IMR-90 (cell line): ENCODE results near the gene ROCK2. TPM values are rescaled to one million over a fixed set of nuclear protein-coding genes. Genes with fewer than 3 reads are reported as not detected.

ENCODE experiments used
- ATAC-seq: fragments of 200-7000 bp; cut with Tn5 transposase; 2 replicates; pipeline ENCODE4 v1.9.1; 2020; ENCODE audit warnings: low read depth, mild to moderate bottlenecking, moderate library complexity
- BruUV-seq: library from RNA; stranded (reverse); fragments of 400-500 nt; replicated peaks from 2 replicates; lab custom pipeline; 2021; lab: Mats Ljungman, UMichigan
- CTCF ChIA-PET: fragments of 300-600 bp; formaldehyde crosslinking; extraction: SDS; loops from one replicate; lab custom pipeline; 2021; ENCODE audit warnings: antibody characterized with exemption; lab: Yijun Ruan, JAX
- POLR2A ChIA-PET: fragments of 300-600 bp; sonication (Branson Sonifier 250); formaldehyde crosslinking; loops from one replicate; lab custom pipeline; 2022; ENCODE audit warnings: antibody characterized with exemption; ENCODE audit not compliant: unreplicated experiment; lab: Charles Lee
- DNase-seq: peaks from one replicate; pipeline ENCODE4 v3.0.0; 2013
- H2AFZ ChIP-seq: replicated peaks from 2 replicates; pipeline ENCODE3; 2013; ENCODE audit warnings: low read length, mild to moderate bottlenecking; ENCODE audit not compliant: poor library complexity
- H2AK5ac ChIP-seq: 2 replicates; pipeline ENCODE4 v1.6.1; 2013; ENCODE audit warnings: low read depth, low read length, inconsistent platforms
- H2AK9ac ChIP-seq: replicated peaks from 2 replicates; pipeline ENCODE3; 2013; ENCODE audit warnings: mild to moderate bottlenecking, low read depth, low read length, moderate library complexity; ENCODE audit not compliant: poor library complexity
- H2BK120ac ChIP-seq: 2 replicates; pipeline ENCODE4 v1.6.1; 2013; ENCODE audit warnings: low read depth, low read length, inconsistent platforms
- H2BK15ac ChIP-seq: 3 replicates; pipeline ENCODE4 v1.6.1; 2013; ENCODE audit warnings: low read depth, low read length, inconsistent platforms
- H2BK20ac ChIP-seq: 2 replicates; pipeline ENCODE4 v1.6.1; 2013; ENCODE audit warnings: low read depth, mild to moderate bottlenecking, inconsistent platforms, low read length, moderate library complexity
- H2BK5ac ChIP-seq: 2 replicates; pipeline ENCODE4 v1.6.1; 2013; ENCODE audit warnings: mild to moderate bottlenecking, low read depth, low read length, inconsistent platforms; ENCODE audit not compliant: poor library complexity, severe bottlenecking
- H3K14ac ChIP-seq: replicated peaks from 2 replicates; pipeline ENCODE4 v1.6.1; 2013; ENCODE audit warnings: low read depth, low read length, inconsistent platforms
- H3K18ac ChIP-seq: 2 replicates; pipeline ENCODE4 v1.6.1; 2013; ENCODE audit warnings: low read depth, low read length, control low read depth
- H3K23ac ChIP-seq: 2 replicates; pipeline ENCODE4 v1.6.1; 2013; ENCODE audit warnings: low read depth, low read length, inconsistent platforms
- H3K27ac ChIP-seq: 2 replicates; pipeline ENCODE4 v1.5.1; 2013; ENCODE audit warnings: mild to moderate bottlenecking, control low read depth, low read length; ENCODE audit not compliant: insufficient read depth
- H3K27me3 ChIP-seq: 2 replicates; pipeline ENCODE4 v1.6.1; 2013; ENCODE audit warnings: low read length; ENCODE audit not compliant: control insufficient read depth, insufficient read depth
- H3K36me3 ChIP-seq: 2 replicates; pipeline ENCODE4 v1.6.1; 2013; ENCODE audit warnings: low read length, mixed read lengths; ENCODE audit not compliant: control insufficient read depth, insufficient read depth
- H3K4ac ChIP-seq: 2 replicates; pipeline ENCODE4 v1.6.1; 2013; ENCODE audit warnings: low read depth, low read length, inconsistent platforms
- H3K4me1 ChIP-seq: 2 replicates; pipeline ENCODE4 v1.6.1; 2013; ENCODE audit warnings: low read length, mixed read lengths; ENCODE audit not compliant: control insufficient read depth, insufficient read depth
- H3K4me2 ChIP-seq: 2 replicates; pipeline ENCODE4 v1.6.1; 2013; ENCODE audit warnings: low read depth, mild to moderate bottlenecking, control low read depth, low read length, moderate library complexity
- H3K4me3 ChIP-seq: 2 replicates; pipeline ENCODE4 v1.5.1; 2013; ENCODE audit warnings: low read depth, mild to moderate bottlenecking, control low read depth, low read length, moderate library complexity; ENCODE audit not compliant: insufficient read depth
- H3K56ac ChIP-seq: 2 replicates; pipeline ENCODE4 v1.6.1; 2013; ENCODE audit warnings: low read length, inconsistent platforms; ENCODE audit not compliant: insufficient read depth; ENCODE audit errors: extremely low read depth
- H3K79me1 ChIP-seq, 2 experiments: 2 replicates each; pipeline ENCODE4 v1.6.1; 2013; ENCODE audit warnings: low read length in 2 of 2, inconsistent platforms in 1 of 2, low read depth in 1 of 2
- H3K9ac ChIP-seq: 2 replicates; pipeline ENCODE4 v1.6.1; 2013; ENCODE audit warnings: low read depth, low read length, control low read depth
- H3K9me1 ChIP-seq: 2 replicates; pipeline ENCODE4 v1.6.1; 2013; ENCODE audit warnings: low read length, inconsistent platforms; ENCODE audit not compliant: insufficient read depth
- H3K9me3 ChIP-seq: 2 replicates; pipeline ENCODE4 v1.6.1; 2013; ENCODE audit warnings: low read length; ENCODE audit not compliant: control insufficient read depth, insufficient read depth
- H4K20me1 ChIP-seq: 2 replicates; pipeline ENCODE4 v1.6.1; 2013; ENCODE audit warnings: low read length, inconsistent platforms; ENCODE audit not compliant: insufficient read depth
- H4K5ac ChIP-seq: 2 replicates; pipeline ENCODE4 v1.6.1; 2013; ENCODE audit warnings: mild to moderate bottlenecking, low read depth, low read length, control low read depth
- H4K8ac ChIP-seq, 2 experiments: 2 replicates each; pipeline ENCODE4 v1.6.1; 2013; ENCODE audit warnings: low read depth in 2 of 2, low read length in 2 of 2, control low read depth in 1 of 2, inconsistent platforms in 1 of 2
- H4K91ac ChIP-seq: 2 replicates; pipeline ENCODE4 v1.6.1; 2013; ENCODE audit warnings: low read depth, low read length, inconsistent platforms; ENCODE audit not compliant: insufficient read depth
- BHLHE40 ChIP-seq: fragments of 150-350 bp; IDR thresholded peaks from 2 replicates; pipeline ENCODE4 v1.6.1; 2016; ENCODE audit warnings: mild to moderate bottlenecking, low read depth, low read length
- FOS ChIP-seq: fragments of 150-350 bp; IDR thresholded peaks from 2 replicates; pipeline ENCODE4 v1.6.1; 2016; ENCODE audit warnings: low read depth, low read length
- POLR2A ChIP-seq: IDR thresholded peaks from 2 replicates; pipeline ENCODE4 v1.6.1; 2012; ENCODE audit warnings: mild to moderate bottlenecking, low read depth, low read length
- RCOR1 ChIP-seq: IDR thresholded peaks from 2 replicates; pipeline ENCODE4 v1.6.1; 2012; ENCODE audit warnings: mild to moderate bottlenecking, low read length, improper control_type of control experiment; ENCODE audit not compliant: insufficient replicate concordance
- RFX5 ChIP-seq: IDR thresholded peaks from 2 replicates; pipeline ENCODE4 v1.8.0; 2012; ENCODE audit warnings: low read depth, mild to moderate bottlenecking, low read length, moderate library complexity
- SMC3 ChIP-seq: fragments of 150-350 bp; IDR thresholded peaks from 2 replicates; pipeline ENCODE4 v1.6.1; 2016; ENCODE audit warnings: low read depth, mild to moderate bottlenecking, antibody characterized with exemption, low read length, moderate library complexity
- WGBS, 2 experiments: methylation state at CpG; one replicate each; pipeline versions ENCODE4 v1.1.5 to v1.1.7; 2013; ENCODE audit warnings: missing lambda C conversion rate in 2 of 2; ENCODE audit not compliant: insufficient read length in 1 of 2; ENCODE audit errors: extremely low coverage in 2 of 2; 5-methylcytosine and 5-hydroxymethylcytosine counted together
- dilution Hi-C: fragments of 300-500 bp; cut with HindIII; formaldehyde crosslinking; loops from one replicate; pipeline ENCODE4 v1.14.3; 2018; ENCODE audit warnings: low sequenced_read_pairs; ENCODE audit not compliant: unreplicated experiment
- in situ Hi-C: fragments of 300-500 bp; cut with MboI; formaldehyde crosslinking; loops from 3 replicates; pipeline ENCODE4 v1.14.3; 2019; ENCODE audit warnings: low sequenced_read_pairs, inconsistent platforms, mixed read lengths
- intact Hi-C: fragments of 100-400 bp; cut with micrococcal nuclease; formaldehyde crosslinking; loops from 2 replicates; pipeline ENCODE4 v1.10.0; 2022
- polyA plus RNA-seq, 3 experiments: library from polyadenylated mRNA; depleted of rRNA; stranded (reverse); fragments of >200 nt; gene quantifications; 2 replicates each; pipeline ENCODE4 v1.2.3, GENCODE V29; 2012; ENCODE audit warnings: low replicate concordance in 1 of 3
- total RNA-seq: library from RNA; depleted of rRNA; stranded (reverse); fragments of >200 nt; gene quantifications from 2 replicates; pipeline ENCODE4 v1.2.3, GENCODE V29; 2012
- TF ChIP-seq, protein P1 (sequence below): fragments of 150-350 bp; IDR thresholded peaks from 2 replicates; pipeline ENCODE4 v1.6.1; 2017; ENCODE audit warnings: mild to moderate bottlenecking, antibody characterized with exemption, low read length, low read depth

ROCK2 gene
- total and polyA plus RNA-seq, 2 of the 4 experiments (the other 2 are of a cell fraction): 9.0 to 28.3 TPM

DNA sequence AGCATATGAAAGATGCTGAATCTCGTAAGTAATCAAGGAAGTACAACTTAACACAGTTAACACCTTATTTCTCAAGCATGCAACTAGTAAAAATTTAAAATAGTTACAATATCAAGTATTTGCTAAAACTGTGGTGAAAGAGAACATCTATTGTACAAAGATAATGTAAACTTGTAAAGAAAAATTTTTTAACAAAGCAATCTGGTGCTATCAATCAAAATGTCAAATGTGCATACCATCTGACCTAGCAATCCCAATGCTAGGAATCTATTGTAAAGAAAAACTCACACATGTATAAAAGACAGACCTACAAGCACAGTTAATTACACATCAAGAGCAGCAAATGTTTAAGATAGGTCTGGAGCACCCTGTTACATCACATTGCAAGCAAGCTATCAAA, 99.1 kb downstream of the ROCK2 start (continued):
- TF ChIP-seq RCOR1 (no peak), POLR2A (no peak), RFX5 (no peak), SMC3 (no peak), BHLHE40 (no peak)

DNA sequence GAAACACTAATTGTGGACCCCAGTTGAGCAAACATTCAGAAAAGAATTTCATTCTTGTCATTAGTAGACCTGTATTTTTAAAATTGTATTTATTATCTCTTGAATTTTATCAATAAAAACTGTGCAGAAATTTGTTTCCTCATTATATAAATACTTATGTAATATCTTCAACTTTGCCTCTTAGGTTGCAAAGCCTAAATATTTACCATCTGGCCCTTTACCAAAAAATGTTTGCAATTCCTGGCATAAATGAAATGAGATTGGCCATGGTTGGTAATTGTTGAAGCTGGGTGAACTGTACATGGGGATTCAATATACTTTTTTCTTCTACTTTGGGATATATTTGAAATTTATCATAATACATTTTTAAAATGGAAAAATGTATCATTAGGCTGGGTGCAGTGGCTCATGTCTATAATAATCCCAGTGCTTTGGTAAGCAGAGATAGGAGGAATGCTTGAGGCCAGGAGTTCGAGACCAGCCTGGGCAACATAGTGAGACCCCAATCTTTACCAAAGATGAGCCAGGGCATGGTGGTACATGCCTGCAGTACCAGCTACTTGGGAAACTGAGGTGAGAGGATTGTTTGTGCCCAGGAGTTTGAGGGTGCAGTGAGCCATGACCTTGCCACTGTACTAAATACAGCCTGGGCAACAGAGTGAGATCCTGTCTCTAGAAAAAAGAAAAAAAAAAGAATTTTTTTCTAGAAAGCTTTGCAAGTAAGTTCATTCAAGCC, 100.2 kb downstream of the ROCK2 start:
- Histone ChIP-seq H4K5ac (no peak overlapping the region), H2AK5ac (no peak overlapping the region), H3K9me3 (no peaks in the 10 kb centered on the region), H2AK9ac (no peak overlapping the region), H3K4me3 (no peak overlapping the region), H3K27me3 (no peaks in the 10 kb centered on the region), H4K8ac (no peak overlapping the region), H3K4ac (no peak overlapping the region), H3K36me3 (peaks cover 12% of the 10 kb centered on the region), H2BK20ac (no peak overlapping the region), H4K91ac (no peak overlapping the region), H3K79me1 (peaks cover 36 to 54% of the 10 kb centered on the region in 2 experiments), H3K9ac (no peak overlapping the region), H2BK120ac (no peak overlapping the region), H4K20me1 (peaks cover 31% of the 10 kb centered on the region; the same call in 1 of the 2 replicates), H3K4me2 (no peak overlapping the region), H3K18ac (no peak overlapping the region), H3K14ac (no peak overlapping the region), H2BK5ac (no peak overlapping the region), H3K4me1 (peaks cover 3% of the 10 kb centered on the region; the same call in 1 of the 2 replicates), H2BK15ac (no peak overlapping the region), H3K56ac (no peak overlapping the region), H2AFZ (no peak overlapping the region), H3K27ac (no peak overlapping the region; the same call in 1 of the 2 replicates), H3K23ac (no peak overlapping the region), H3K9me1 (peaks cover 6% of the 10 kb centered on the region)
- 100% methylated on average over 1 of the region's 1 CpG; no CpG with 5 or more reads in 1 of the 2 experiments for WGBS, 2 experiments
- intact Hi-C loops: no loop called here
- dilution Hi-C loops: no loop called here
- ATAC-seq (no peak; the same call in 1 of the 2 replicates), DNase-seq (no peak)
- BruUV-seq: no TSS peak
- ChIA-PET POLR2A (interaction anchor here (0.6 kb wide), 1 partner anchor 90 kb away, joined by 13 read pairs; no protein-coding TSS in a partner anchor), CTCF (no interaction called here)
- TF ChIP-seq FOS: no peak
- TF ChIP-seq, protein P1, sequence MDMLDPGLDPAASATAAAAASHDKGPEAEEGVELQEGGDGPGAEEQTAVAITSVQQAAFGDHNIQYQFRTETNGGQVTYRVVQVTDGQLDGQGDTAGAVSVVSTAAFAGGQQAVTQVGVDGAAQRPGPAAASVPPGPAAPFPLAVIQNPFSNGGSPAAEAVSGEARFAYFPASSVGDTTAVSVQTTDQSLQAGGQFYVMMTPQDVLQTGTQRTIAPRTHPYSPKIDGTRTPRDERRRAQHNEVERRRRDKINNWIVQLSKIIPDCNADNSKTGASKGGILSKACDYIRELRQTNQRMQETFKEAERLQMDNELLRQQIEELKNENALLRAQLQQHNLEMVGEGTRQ: no peak
- in situ Hi-C loops: no loop called here
